HCT116 (cell line): Measurements from ENCODE around the gene SMYD3. TPM values are rescaled to one million over a fixed set of nuclear protein-coding genes. Genes with fewer than 3 reads are reported as not detected.

Experiments
- ATAC-seq: fragments of 200-7000 bp; cut with Tn5 transposase; 2 replicates; pipeline ENCODE4 v1.9.1; 2020; ENCODE audit warnings: mild to moderate bottlenecking, moderate library complexity
- BruUV-seq: library from RNA; stranded (reverse); fragments of 400-500 nt; replicated peaks from 2 replicates; lab custom pipeline; 2021; lab: Mats Ljungman, UMichigan
- CTCF ChIA-PET: fragments of 300-600 bp; sonication (Branson Sonifier 250); formaldehyde crosslinking; loops from one replicate; lab custom pipeline; 2021; ENCODE audit warnings: antibody characterized with exemption; lab: Charles Lee
- POLR2A ChIA-PET: fragments of 300-600, 350-600 bp; sonication (Branson Sonifier 250); formaldehyde crosslinking; loops from one replicate; lab custom pipeline; 2021; ENCODE audit warnings: antibody characterized with exemption; lab: Charles Lee
- RAD21 ChIA-PET, 2 experiments: fragments of 300-600 bp; sonication (Branson Sonifier 250); formaldehyde crosslinking; loops; one replicate each; lab custom pipeline; 2023; ENCODE audit warnings: low total read pairs in 2 of 2; ENCODE audit not compliant: uncharacterized antibody in 2 of 2, unreplicated experiment in 2 of 2, low non-redundant PET in 1 of 2; lab: Charles Lee
- DNase-seq: peaks from one replicate; pipeline ENCODE4 v3.0.0-alpha.2; 2010; ENCODE audit warnings: low read depth, low spot score
- H2AFZ ChIP-seq: fragments of 200-600 bp; shearing (Covaris generic), sonication (generic); 2 replicates; pipeline ENCODE4 v1.6.1; 2017; ENCODE audit warnings: low read depth, mixed run types, mixed read lengths, antibody characterized with exemption, low read length; ENCODE audit not compliant: poor library complexity, severe bottlenecking
- H3K27ac ChIP-seq: 2 replicates; pipeline ENCODE4 v1.5.1; 2012; ENCODE audit warnings: low read depth, low read length
- H3K27me3 ChIP-seq: fragments of 200-600 bp; sonication (generic); 2 replicates; pipeline ENCODE4 v1.6.1; 2016; ENCODE audit warnings: mixed run types, low read length, mixed read lengths; ENCODE audit not compliant: insufficient read depth
- H3K36me3 ChIP-seq, 2 experiments: fragments of 200-500 bp in 1 of 2; fragments of 200-600 bp in 1 of 2; sonication (Bioruptor generic) in 1 of 2; sonication (generic) in 1 of 2; 2 replicates each; pipeline versions ENCODE4 v1.5.1 to v1.6.1; 2014 to 2016; ENCODE audit warnings: low read length in 2 of 2, inconsistent platforms in 1 of 2, mixed read lengths in 1 of 2, mixed run types in 1 of 2; ENCODE audit not compliant: insufficient read depth in 2 of 2, control insufficient read depth in 1 of 2
- H3K4me1 ChIP-seq, 2 experiments: fragments of 200-600 bp in 1 of 2; sonication (generic) in 1 of 2; 2 replicates each; pipeline versions ENCODE4 v1.5.1 to v1.6.1; 2012 to 2017; ENCODE audit warnings: low read length in 2 of 2, inconsistent platforms in 1 of 2, mild to moderate bottlenecking in 1 of 2, mixed read lengths in 1 of 2, mixed run types in 1 of 2, moderate library complexity in 1 of 2; ENCODE audit not compliant: insufficient read depth in 2 of 2, control insufficient read depth in 1 of 2
- H3K4me2 ChIP-seq: fragments of 200-600 bp; sonication (generic); 2 replicates; pipeline ENCODE4 v1.6.1; 2017; ENCODE audit warnings: mixed run types, low read length, mixed read lengths
- H3K4me3 ChIP-seq, 2 experiments: fragments of 200-600 bp in 1 of 2; sonication (generic) in 1 of 2; replicated peaks in 1 of 2; 2 replicates each; pipeline ENCODE4 v1.5.1; 2011 to 2016; ENCODE audit warnings: low read length in 2 of 2, control low read depth in 1 of 2, low read depth in 1 of 2, mild to moderate bottlenecking in 1 of 2, mixed read lengths in 1 of 2, mixed run types in 1 of 2
- H3K79me2 ChIP-seq: fragments of 200-600 bp; sonication (generic); 2 replicates; pipeline ENCODE4 v1.6.1; 2017; ENCODE audit warnings: mild to moderate bottlenecking, mixed run types, low read length, moderate library complexity, mixed read lengths; ENCODE audit not compliant: insufficient read depth
- H3K9ac ChIP-seq: fragments of 200-600 bp; sonication (generic); 2 replicates; pipeline ENCODE4 v1.6.1; 2016; ENCODE audit warnings: low read length, mixed read lengths
- H3K9me2 ChIP-seq: fragments of 200-600 bp; sonication (generic), shearing (Covaris generic); 2 replicates; pipeline ENCODE4 v1.6.1; 2017; ENCODE audit warnings: mixed run types, mild to moderate bottlenecking, moderate library complexity; ENCODE audit not compliant: insufficient read depth
- H3K9me3 ChIP-seq, 2 experiments: fragments of 200-500 bp in 1 of 2; fragments of 200-600 bp in 1 of 2; sonication (Bioruptor generic) in 1 of 2; sonication (generic) in 1 of 2; 2 replicates each; pipeline ENCODE4 v1.6.1; 2014 to 2017; ENCODE audit warnings: low read length in 2 of 2, mixed read lengths in 2 of 2, inconsistent platforms in 1 of 2, low read depth in 1 of 2, mild to moderate bottlenecking in 1 of 2, mixed run types in 1 of 2, moderate library complexity in 1 of 2; ENCODE audit not compliant: control insufficient read depth in 1 of 2, insufficient read depth in 1 of 2
- H4K20me1 ChIP-seq: fragments of 200-600 bp; sonication (generic), shearing (Covaris generic); 2 replicates; pipeline ENCODE4 v1.6.1; 2017; ENCODE audit warnings: mixed run types, mild to moderate bottlenecking, moderate library complexity; ENCODE audit not compliant: insufficient read depth
- ATF3 ChIP-seq: IDR thresholded peaks from 2 replicates; pipeline ENCODE4 v1.6.1; 2012
- EGR1 ChIP-seq: IDR thresholded peaks from 2 replicates; pipeline ENCODE4 v1.6.1; 2012; ENCODE audit warnings: low read depth
- EZH2phosphoT487 ChIP-seq: fragments of 200-600 bp; IDR thresholded peaks from 2 replicates; pipeline ENCODE4 v1.6.1; 2018; ENCODE audit warnings: antibody characterized with exemption, borderline replicate concordance
- FOSL1 ChIP-seq: IDR thresholded peaks from 2 replicates; pipeline ENCODE4 v1.6.1; 2012; ENCODE audit warnings: low read depth
- JUND ChIP-seq: IDR thresholded peaks from 2 replicates; pipeline ENCODE4 v1.6.1; 2012
- REST ChIP-seq: IDR thresholded peaks from 2 replicates; pipeline ENCODE4 v1.6.1; 2012; ENCODE audit warnings: low read depth
- SIN3A ChIP-seq: IDR thresholded peaks from 2 replicates; pipeline ENCODE4 v1.6.1; 2012; ENCODE audit warnings: low read depth
- SRF ChIP-seq: IDR thresholded peaks from 2 replicates; pipeline ENCODE4 v1.6.1; 2012; ENCODE audit warnings: low read depth
- TCF7L2 ChIP-seq: IDR thresholded peaks from 2 replicates; pipeline ENCODE4 v1.7.0; 2011; ENCODE audit warnings: borderline replicate concordance, inconsistent platforms; ENCODE audit not compliant: insufficient read depth, insufficient read length; ENCODE audit errors: extremely low read depth
- ZFX ChIP-seq: fragments of 450-650 bp; IDR thresholded peaks from 2 replicates; pipeline ENCODE4 v1.6.1; 2017
- ZNF274 ChIP-seq: fragments of 200-500 bp; sonication (Bioruptor generic); IDR thresholded peaks from 2 replicates; pipeline ENCODE4 v1.6.1; 2014; ENCODE audit warnings: mild to moderate bottlenecking, low read depth, low read length, inconsistent platforms
- intact Hi-C: fragments of 100-400 bp; cut with micrococcal nuclease; formaldehyde crosslinking; loops from 2 replicates; pipeline ENCODE4 v1.10.0; 2022
- total RNA-seq: library from RNA; stranded (reverse); gene quantifications from one replicate; pipeline ENCODE4 v1.2.1, GENCODE V29; 2021; ENCODE audit not compliant: unreplicated experiment

Gene SMYD3
- total RNA-seq, 1 experiment from 2014 or later, result 33.6 TPM

- H4K20me1 ChIP-seq, result no peaks in the 10 kb centered on the region
- RAD21 ChIA-PET, result no interaction called here
- BruUV-seq, result no TSS peak
Observed at GRCh38 chr1:246212013-246212412, 295.1 kb downstream of the SMYD3 start.

More at GRCh38 chr1:246212013-246212412, 295.1 kb downstream of the SMYD3 start:
- no peak overlapping the region for H3K27ac ChIP-seq
- ChIA-PET POLR2A (no interaction called here), CTCF (no interaction called here)
- H3K36me3 ChIP-seq, result no peaks in the 10 kb centered on the region
- intact Hi-C loops, result no loop called here
- H3K9me3 ChIP-seq, result no peaks in the 10 kb centered on the region
- DNase-seq (no peak), ATAC-seq (no peak)
- no peak overlapping the region for H3K9ac ChIP-seq
- H3K27me3 ChIP-seq, result no peaks in the 10 kb centered on the region
- H3K4me3 ChIP-seq, result no peak overlapping the region
- TF ChIP-seq TCF7L2, result no peak
- TF ChIP-seq ATF3, result no peak
- no peak for TF ChIP-seq SRF
- no peak for TF ChIP-seq EGR1
- no peak for TF ChIP-seq SIN3A
- no peak for TF ChIP-seq JUND
- TF ChIP-seq ZFX, result no peak
- TF ChIP-seq ZNF274, result no peak
- no peak for TF ChIP-seq EZH2phosphoT487
- no peak for TF ChIP-seq FOSL1
- no peak for TF ChIP-seq REST
- TF ChIP-seq, all 23 proteins: peak for 0
- Histone ChIP-seq H3K4me1 (peaks cover 0 to 3% of the 10 kb centered on the region in 2 experiments; a peak in 1 of 4 replicates), H3K79me2 (no peaks in the 10 kb centered on the region), H3K9me2 (no peaks in the 10 kb centered on the region), H2AFZ (no peak overlapping the region), H3K4me2 (no peak overlapping the region)
